Fibroblast of gingiva (primary cell): Measurements from ENCODE around the gene MRPL37.
A peak's percentile ranks its signal among the peaks of the same experiment; 100 is the strongest.
"Not testable (repeated sequence)": the region's sequence is repeated elsewhere in the genome, so short reads cannot be mapped to it uniquely, and the experiment has no call there.

ENCODE experiments used
- DNase-seq: peaks from one replicate; pipeline ENCODE4 v3.0.0-alpha.2; 2011; ENCODE audit warnings: low read depth

Gene MRPL37

GRCh38 chr1:54199765-54200518 lies at the start of gene MRPL37, which contains the start of gene CYB5RL:
TSS of gene MRPL37 (plus strand) at chr1:54200167. CDS start at chr1:54200244, 77 bp downstream.
TSS of gene CYB5RL (minus strand) at chr1:54200030. CDS start at chr1:54195616, 4,414 bp downstream.
- peak; percentile 96 for DNase-seq

- no peak for DNase-seq
These were observed 49.0 kb upstream of the MRPL37 start for GRCh38 chr1:54151013-54151412.

GRCh38 chr1:54152696-54153095 lies 47.3 kb upstream of the MRPL37 start, which contains the start of gene CDCP2:
TSS of gene CDCP2 (minus strand) at chr1:54153000. CDS start at chr1:54152922, 78 bp downstream.
- DNase-seq = no peak

- peak; percentile 75 for DNase-seq
These were observed 46.2 kb upstream of the MRPL37 start for GRCh38 chr1:54153535-54154439.

- DNase-seq = no peak
These were observed 43.8 kb upstream of the MRPL37 start for GRCh38 chr1:54156201-54156600.

GRCh38 chr1:54156986-54157385 lies 43.0 kb upstream of the MRPL37 start:
- no peak for DNase-seq

- no peak for DNase-seq
These were observed 42.6 kb upstream of the MRPL37 start for GRCh38 chr1:54157401-54157800.

GRCh38 chr1:54158071-54158470 lies 41.9 kb upstream of the MRPL37 start:
- DNase-seq = no peak

- DNase-seq = no peak
These were observed 40.1 kb upstream of the MRPL37 start for GRCh38 chr1:54159733-54160316.

- no peak for DNase-seq
These were observed 39.6 kb upstream of the MRPL37 start for GRCh38 chr1:54160351-54160750.

- DNase-seq = no peak
These were observed 38.3 kb upstream of the MRPL37 start for GRCh38 chr1:54161495-54162168.

- DNase-seq = no peak
These were observed 36.9 kb upstream of the MRPL37 start for GRCh38 chr1:54163051-54163450.

GRCh38 chr1:54163573-54163972 lies 36.4 kb upstream of the MRPL37 start:
- DNase-seq = no peak

- DNase-seq = no peak
These were observed 34.8 kb upstream of the MRPL37 start for GRCh38 chr1:54165146-54165545.

- not testable (repeated sequence) for DNase-seq
These were observed 33.6 kb upstream of the MRPL37 start for GRCh38 chr1:54166357-54166756.

GRCh38 chr1:54167422-54168139 lies 32.4 kb upstream of the MRPL37 start:
- DNase-seq = no peak

GRCh38 chr1:54168206-54168965 lies 31.6 kb upstream of the MRPL37 start:
- DNase-seq = no peak

GRCh38 chr1:54169068-54169467 lies 30.9 kb upstream of the MRPL37 start:
- DNase-seq = no peak

- no peak for DNase-seq
These were observed 29.0 kb upstream of the MRPL37 start for GRCh38 chr1:54171016-54171415.

GRCh38 chr1:54171606-54172005 lies 28.4 kb upstream of the MRPL37 start:
- no peak for DNase-seq
